AG09309 (cell line): ENCODE results near the gene COPS9.

Source experiments
- DNase-seq: peaks from one replicate; pipeline ENCODE4 v3.0.0-alpha.2; 2010; ENCODE audit warnings: low read depth
- H3K4me3 ChIP-seq: 2 replicates; pipeline ENCODE4 v1.5.1; 2011; ENCODE audit warnings: mild to moderate bottlenecking, low read depth, low read length, moderate library complexity; ENCODE audit not compliant: control insufficient read depth
- TF ChIP-seq, protein P1 (sequence below): IDR thresholded peaks from 2 replicates; pipeline ENCODE4 v1.5.1; 2011; ENCODE audit warnings: mild to moderate bottlenecking, low read depth, low read length, inconsistent platforms; ENCODE audit not compliant: insufficient read depth, control insufficient read depth; ENCODE audit errors: missing control alignments

Gene COPS9

DNA sequence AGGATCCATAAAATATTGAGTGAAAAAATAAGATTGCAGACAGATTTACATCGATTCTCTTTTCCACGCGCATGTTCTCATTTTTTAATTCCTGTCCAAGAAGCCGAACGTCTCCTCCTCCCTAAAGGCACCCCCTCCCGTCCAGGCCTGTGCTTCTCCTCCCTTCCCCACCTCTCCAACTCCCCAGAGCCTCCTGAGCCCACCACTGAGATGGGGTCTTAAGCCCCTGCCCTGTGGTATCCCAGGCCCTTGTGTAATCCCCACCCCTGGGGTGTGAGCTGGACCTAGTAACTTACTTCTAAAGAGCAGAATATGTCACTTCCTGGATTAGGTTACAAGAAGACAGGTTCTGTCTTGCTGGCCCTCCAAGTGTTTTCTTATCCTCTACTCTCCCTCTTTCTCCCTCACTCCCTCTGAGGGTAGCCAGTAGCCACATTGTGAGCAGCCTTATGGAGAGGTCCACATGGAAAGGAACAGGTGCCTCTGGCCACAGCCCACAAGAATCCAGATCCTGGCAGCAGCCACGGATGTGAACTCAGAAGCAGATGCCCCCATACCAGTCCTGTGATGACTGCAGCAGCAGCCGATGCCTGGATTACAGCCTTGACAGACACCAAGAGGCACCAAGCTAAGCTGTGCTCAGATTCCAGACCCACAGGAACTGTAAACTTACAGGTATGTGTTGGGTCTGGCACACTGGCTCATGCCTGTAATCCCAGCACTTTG is 44.0 kb upstream of the COPS9 start:
- TF ChIP-seq, protein P1, sequence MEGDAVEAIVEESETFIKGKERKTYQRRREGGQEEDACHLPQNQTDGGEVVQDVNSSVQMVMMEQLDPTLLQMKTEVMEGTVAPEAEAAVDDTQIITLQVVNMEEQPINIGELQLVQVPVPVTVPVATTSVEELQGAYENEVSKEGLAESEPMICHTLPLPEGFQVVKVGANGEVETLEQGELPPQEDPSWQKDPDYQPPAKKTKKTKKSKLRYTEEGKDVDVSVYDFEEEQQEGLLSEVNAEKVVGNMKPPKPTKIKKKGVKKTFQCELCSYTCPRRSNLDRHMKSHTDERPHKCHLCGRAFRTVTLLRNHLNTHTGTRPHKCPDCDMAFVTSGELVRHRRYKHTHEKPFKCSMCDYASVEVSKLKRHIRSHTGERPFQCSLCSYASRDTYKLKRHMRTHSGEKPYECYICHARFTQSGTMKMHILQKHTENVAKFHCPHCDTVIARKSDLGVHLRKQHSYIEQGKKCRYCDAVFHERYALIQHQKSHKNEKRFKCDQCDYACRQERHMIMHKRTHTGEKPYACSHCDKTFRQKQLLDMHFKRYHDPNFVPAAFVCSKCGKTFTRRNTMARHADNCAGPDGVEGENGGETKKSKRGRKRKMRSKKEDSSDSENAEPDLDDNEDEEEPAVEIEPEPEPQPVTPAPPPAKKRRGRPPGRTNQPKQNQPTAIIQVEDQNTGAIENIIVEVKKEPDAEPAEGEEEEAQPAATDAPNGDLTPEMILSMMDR = no peak
- no peak for DNase-seq
- no peak overlapping the region for H3K4me3 ChIP-seq

DNA sequence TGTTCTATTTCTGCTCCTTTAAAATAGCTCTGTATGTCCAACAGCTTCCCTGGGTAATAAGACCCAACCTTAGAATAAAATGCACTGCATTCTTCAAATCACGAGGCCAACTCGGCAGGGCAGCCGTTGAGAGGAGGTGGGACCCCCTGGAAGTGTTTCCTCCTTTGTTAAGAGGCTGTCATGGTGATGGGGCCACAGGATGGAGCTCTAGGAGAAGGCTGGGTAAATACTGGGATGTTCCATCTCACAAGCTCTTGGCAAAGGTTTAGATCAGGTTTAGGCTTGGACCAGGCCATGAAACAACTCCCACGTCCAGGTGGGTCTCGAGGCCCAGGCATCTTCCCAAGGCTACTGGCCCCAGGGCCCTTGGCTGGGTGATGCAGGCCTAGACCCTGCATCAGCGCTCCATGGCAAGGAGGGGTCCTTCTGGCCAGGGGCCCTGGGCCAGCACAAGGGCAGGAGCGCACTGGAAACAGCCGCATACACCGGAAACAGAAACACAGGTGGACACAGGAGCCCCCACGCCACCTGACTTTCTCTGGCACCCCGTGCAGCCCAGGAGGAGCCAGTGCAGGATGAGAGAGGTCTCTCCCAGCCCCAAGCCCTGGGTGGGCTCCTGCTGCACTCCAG is 43.2 kb upstream of the COPS9 start:
- DNase-seq = no peak
- TF ChIP-seq, protein P1 = no peak
- H3K4me3 ChIP-seq = no peak overlapping the region

DNA sequence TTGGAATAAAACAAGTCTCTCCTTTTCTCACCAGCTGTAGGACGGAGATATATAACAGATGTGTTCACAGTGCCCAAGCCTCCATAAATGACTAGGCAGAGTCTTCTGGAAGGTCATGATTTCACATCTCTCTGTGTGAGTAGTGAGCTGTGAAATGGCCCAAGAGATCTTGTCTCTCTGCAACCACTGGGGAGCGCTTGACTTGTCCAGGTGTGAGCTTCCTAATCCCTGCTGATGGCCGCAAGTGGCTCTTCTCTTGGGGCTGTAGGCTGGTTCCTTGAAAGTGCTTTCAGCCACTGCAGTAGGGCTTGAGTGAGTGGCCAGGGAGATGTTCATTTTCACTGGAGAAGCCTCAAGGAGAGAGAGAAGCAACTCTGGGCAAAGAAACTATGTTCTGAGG is 42.5 kb upstream of the COPS9 start:
- DNase-seq = no peak
- TF ChIP-seq, protein P1 = no peak
- no peak overlapping the region for H3K4me3 ChIP-seq

DNA sequence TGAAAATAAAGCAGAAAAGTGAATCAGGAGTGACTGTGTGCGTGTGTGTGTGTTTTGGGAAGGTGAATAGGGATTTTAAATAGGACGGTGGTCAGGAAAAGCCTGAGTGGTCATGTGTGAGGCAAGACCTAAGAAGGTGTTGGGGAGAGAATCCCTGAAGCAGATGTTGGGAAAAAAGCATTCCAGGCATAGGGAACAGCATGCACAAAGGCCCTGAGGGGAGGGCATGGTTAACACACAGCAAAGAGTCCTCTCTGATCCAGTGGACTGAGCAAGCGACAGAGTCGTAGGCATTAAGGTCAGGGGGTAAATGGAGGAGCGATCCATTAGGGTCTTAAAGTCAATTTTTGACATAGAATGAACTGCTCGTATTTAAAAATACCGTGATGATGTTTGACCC is 38.4 kb upstream of the COPS9 start:
- DNase-seq = no peak
- H3K4me3 ChIP-seq = no peak overlapping the region
- TF ChIP-seq, protein P1 = no peak

DNA sequence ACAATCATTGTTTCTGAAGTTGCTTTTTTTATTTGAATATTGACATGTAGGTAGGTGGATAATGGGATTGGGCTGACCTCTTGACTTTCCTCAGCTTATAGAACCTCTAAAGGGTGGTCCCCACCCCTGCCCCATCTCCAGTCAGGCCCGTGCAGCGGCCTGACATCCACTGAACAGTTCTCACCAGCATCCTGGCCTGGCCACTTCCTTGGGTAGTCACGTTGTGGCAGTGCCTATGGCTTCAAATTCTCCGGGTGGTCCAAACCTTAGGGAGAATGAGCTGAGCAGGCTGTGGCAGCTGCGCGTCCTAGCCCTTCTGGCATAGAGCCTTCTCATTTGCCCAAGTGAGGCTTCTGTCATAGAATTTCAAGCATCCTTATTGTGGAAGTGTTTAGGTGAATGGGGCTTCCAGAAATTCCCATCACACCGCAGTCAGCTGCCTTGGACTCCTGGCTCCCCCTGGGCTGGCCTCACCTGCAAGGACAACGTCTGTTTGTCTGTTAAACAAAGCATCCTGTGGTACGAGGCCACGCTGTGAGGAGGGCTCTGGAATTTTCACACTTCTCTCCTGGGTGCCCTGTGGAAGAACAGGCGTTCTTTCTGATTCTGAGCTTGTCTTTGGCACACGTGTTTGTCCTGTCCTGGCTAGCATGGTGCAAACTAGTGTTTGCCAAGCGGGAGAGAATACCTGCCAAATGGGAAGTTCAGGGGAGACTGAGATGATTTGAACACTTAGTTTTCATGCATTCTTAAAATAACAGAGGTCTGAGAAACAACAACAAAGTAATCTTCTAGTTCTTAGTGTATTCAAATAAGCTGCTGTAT is 36.2 kb upstream of the COPS9 start:
- DNase-seq = no peak

DNA sequence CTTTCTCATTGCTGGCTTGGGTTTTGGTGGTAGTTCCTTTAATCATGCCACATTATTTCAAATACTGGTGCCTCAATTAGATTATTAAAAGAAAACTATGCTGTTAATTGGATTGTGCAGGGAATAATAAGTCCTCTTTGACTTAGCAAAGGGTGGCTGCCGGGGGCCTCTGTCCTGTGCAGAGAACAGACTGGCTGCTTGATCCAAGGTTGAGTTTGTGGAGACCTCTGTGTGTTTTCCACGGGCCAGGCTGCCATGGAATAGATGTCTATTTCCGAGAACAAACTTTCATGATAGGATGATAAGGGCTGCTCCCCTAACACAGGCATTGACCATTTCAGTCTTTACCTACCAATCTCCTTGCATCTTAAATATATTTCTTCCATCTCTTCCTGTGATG is 34.8 kb upstream of the COPS9 start:
- DNase-seq = no peak
- no peak overlapping the region for H3K4me3 ChIP-seq
- TF ChIP-seq, protein P1 = no peak

More for the DNA sequence above, 36.2 kb upstream of the COPS9 start:
- no peak overlapping the region for H3K4me3 ChIP-seq
- TF ChIP-seq, protein P1 = no peak
